ENCODE data around the gene SMYD3.
"Not testable (repeated sequence)": the region's sequence is repeated elsewhere in the genome, so short reads cannot be mapped to it uniquely, and the experiment has no call there.

The SMYD3 gene

DNA sequence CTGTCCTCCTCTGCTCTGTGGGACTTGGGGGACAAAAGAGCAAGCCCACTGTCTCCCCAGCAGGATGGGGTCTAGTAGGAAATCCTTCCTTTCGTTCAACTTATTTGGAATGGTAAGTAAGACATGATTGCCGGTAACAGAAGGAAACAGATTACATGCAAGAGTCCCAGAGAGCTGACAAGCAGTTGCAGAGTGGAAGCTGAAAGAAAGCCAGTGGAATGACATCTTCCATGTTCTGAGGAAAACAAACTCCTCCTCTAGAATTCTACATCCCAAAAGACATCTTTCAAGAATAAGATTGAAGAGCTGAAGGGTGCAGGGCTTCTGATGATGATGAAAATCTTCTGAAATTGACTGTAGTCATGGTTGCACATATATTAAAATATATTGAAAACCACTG, 732.9 kb downstream of the SMYD3 start:
- no peak for DNase-seq

DNA sequence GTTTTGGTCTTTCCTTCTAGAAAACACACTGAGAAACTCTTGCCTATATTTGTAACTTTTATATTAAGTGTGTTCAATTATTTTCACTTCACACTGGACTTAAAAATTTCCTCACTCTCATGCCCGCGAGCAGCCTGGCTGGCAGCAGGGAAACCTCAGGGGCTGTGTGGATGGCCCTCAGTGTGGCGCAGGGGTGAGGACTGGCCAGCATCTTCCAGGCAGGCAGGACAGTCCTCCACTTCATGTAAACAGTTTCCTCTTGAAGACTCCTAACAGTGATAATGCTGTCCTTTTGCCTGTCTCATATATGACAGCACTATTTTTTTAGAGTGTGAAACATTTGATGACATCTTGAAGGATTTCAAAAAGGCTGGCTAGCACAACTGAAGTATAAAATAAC, 733.7 kb downstream of the SMYD3 start:
- no peak for DNase-seq

DNA sequence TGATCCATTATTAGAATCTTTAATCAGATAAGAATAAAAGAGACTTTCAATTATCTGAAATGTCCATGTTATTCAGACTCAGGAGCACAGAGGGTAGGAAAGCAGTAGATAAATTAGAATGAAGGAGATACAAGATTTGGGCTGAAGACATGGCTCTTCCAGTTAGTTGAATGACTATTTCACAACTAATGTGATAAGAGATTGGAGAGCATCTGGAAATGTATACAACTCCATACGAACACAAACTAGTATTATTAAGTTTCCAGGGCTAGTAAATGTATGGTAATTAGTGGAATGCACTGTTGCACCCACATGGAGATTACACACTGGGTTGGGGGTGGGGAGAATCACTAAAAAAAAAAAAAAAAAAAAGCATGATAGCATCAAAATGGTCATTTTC, 734.3 kb downstream of the SMYD3 start:
- no peak for DNase-seq

DNA sequence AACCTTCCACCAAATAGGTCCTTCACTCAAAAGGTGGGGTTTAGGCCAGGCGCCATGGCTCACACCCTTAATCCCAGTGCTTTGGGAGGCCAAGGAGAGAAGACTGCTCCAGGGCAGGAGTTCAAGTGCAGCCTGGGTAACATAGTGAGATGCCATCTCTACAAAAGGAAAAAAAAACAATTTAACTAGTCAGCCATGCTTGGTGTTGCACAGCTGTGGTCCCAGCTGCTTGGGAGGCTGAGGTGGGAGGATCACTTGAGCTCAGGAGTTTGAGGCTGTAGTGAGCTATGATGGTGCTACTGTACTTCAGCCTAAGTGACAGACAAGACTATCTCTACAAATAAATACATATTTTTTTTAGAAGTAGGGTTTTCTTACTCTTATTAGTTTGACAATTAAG, 734.8 kb downstream of the SMYD3 start:
- DNase-seq: no peak

DNA sequence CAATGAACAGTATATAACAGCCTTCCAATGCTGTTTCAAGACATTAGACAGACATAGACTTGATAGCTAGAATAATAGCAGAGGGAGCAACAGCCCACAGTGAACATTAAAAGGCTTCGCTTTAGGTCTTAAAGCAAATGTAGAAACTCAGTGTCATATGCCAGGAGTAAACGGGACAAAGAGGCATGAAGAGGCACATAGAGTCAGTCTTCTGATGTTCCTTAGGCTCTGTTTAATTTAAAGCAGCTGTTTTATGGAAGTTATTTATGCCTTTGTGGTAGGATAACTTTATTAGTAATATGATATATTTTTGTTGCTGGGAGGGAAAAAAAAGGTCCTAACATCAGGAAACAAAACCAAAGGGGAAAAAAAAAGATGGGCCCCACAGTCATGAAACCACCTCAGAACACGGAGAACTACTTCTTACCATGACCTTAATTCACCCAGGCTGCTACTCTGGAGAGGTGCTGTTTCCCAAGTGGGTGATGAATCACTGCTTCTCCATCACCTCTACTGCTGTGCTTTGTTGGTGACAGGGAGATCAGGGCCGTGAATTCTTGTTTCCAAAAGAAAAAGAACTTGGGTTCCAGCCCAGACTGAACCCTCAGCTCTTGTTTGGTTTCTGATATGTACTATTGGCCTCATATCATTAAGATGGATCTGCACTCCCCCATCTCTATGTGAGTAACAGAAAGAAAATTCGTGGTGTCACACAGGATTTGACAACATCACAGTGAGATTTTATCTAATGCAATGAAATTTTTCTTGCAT, 735.4 kb downstream of the SMYD3 start:
- DNase-seq: peak; percentile 26

DNA sequence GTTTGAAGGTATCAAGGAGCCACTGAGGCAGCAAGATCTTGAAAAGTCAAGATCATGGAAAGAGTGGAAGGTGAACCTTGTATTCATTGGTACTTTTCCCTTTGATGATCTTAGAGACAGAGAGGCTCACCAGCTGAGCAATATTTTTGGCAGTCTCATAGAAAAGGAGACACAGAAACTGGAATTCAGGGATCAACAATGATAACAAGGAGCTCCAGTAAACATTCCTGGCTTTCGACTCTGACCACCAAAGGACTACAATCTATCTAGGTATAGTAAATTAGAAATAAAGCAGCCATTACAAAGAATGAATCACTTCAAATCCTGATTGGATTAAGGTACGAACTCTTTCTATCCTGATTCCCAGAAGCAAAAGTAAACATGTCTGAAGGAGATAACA, 736.9 kb downstream of the SMYD3 start:
- DNase-seq: no peak

DNA sequence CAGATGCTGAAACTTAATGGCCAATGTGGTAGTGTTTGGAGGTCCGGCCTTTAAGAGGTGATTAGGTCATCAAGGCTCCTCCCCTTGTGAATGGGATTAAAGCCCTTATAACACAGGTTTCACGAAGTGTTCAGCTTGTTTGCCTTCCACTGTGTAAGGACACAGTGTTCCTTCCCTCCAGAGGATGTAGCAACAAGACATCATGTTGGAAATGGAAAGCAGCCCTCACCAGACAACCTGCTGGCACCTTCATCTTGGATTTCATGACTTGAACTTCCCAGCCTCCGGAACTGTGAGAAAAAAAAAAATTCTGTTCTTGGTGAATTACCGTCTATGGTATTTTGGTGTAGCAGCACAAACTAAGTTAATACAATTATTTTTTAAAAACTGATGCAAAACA, 738.5 kb downstream of the SMYD3 start:
- no peak for DNase-seq

DNA sequence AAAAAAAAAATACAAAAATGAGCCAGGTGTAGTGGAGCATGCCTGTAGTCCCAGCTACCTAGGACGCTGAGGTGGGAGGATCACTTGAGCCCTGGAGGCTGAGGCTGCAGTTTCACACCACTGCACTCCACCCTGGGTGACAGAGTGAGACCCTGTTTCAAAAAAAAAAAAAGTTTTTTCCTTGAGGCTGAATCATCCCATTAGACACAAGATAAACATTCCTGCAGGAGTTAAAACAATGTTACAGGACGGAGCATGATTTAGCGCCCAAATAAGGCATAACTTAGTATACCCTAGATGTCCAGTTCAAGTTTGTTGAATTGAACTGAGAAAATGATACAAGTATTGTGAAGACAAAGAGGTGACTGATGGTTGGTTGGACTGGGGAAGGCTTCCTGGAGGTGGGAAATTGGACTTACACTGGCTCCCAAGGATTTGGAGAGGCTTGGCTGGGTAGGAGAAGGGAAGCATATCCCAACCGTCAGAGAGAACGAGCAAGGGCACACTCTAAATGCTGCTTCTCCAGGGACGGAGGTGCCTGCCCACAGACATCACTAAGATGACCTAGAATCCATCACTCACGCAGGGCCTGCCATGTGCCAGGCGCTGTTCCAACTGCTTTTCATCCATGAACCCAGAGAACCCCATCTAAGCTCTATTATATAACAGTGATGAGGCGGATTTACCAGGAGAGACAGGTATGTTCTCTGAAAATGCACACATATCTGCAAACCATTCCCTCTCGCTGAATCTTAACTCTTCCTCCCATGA, 741.7 kb downstream of the SMYD3 start:
- DNase-seq: no peak

DNA sequence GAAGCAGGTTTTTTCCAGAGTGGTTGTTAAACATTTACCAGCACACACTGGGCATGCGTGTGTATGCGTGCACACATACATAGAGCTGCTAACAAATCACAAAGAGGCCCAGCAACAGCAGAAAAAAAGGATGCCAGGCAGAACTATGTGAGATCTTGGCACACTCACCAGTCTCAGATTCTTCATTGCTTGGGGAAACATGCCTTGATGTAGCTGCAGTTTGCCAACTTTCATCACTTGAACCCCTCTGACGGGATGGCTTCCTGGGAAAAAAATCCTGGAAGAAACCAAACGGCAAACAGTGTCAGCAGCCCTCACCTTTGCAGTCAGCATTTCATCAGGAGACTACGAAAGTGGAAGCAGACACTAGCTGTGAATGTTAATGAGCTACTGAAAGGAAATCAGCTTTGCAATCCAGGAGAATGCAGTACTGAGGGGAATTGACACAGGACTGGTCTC, 743.2 kb downstream of the SMYD3 start:
- DNase-seq: no peak

DNA sequence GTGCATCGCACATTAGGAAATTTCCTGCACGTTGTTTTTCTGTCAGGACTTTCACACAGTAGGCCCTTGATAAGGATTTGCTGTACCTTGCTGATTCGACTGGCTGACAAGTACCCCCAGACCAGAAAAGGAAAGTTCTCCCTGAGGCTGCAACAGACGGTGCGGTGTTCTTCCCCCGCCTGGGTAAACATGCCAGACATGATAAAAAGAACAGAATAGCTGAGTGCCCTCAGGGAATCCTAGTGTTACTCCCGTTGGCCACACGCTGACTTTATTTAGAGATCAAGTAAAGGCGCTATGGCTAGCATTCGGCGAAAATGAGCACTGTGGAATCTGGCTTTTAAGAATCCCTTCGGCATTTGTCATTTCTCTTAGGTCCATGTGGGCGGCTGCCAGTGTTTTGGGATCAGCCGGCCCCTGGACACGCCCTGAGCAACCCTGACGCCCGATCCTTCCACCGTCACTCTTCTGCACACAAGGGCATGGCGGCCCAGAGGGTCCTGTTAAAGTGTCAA, 744.6 kb downstream of the SMYD3 start:
- no peak for DNase-seq

DNA sequence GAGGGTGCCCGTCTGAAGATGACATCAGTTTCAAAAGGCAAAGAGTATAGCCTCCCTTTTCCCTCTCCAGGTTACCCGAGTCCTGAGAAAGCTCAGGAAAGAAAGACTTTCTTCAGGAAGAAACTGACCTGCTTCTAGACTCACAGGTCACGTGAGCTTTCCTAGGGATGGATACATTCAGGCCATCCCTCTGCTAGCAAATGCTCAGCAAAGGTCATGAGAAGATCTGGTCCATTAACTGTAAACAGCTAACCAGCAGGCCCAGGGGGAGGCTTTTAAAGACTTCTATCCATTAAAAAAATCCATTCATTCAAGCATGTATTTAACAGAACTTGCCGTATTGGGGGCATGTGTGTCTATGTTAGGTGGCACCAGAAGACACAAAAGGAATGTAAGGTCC, 746.8 kb downstream of the SMYD3 start:
- no peak for DNase-seq

DNA sequence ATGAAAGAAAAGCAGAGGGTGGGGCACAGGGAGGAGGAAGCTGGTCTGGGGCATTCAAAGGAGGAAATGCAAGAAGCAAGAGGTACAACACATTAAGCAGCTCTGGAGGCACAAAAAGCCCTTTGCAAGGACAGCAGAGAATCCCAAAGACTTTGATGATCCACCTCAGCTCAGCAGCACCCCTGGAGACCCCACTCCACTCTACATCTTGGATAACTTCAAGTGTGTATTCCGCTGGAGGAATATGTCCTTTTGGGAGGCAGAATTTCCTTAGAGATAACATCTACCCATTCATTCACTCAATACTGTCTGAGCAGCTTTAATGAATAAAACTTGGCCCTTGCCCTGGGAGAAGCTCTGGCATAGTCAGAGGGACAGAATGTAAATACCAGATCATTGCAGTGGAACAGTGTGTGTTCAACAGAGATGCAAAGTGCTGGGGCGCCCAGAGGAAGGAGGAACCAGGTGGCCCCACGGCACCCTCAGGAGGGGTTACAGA, 752.6 kb downstream of the SMYD3 start:
- no peak for DNase-seq

DNA sequence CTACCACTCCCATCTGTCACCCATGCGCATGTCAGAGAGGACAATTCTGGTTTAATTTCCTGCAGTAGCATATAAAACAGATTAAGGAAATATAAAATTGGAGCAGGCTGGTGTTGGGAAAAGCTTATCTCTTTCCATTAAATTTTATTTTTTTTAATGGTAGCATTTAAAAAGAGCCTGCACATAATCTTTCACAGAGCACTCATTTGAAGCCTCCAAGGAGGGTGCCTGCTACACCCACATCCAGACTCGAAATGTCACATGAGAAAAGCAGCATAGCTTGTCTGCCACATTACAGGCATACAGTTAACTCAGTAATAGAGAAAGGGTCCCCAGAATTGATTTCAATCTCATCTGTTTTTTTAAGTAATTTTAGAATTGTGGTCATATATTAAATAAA, 753.3 kb downstream of the SMYD3 start:
- DNase-seq: no peak

DNA sequence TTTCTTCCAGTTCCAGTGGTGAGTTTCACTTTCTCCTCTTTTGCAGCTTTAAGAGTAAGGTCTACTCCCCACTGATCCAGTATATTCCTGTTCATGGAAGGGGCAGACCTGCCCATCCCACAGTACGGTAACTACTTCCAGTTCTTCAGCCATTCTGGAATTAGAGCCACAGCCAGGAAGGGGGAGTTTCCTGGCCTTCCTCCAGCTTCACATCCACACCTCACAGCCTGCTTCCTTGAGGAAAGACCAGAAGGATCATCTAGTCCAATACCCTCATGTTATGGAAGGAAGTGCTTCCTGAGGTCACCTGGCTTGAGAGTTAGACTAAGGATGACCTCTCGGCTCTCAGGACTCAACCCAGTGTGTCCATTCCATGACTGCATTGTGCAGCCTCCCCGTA, 754.5 kb downstream of the SMYD3 start:
- no peak for DNase-seq

DNA sequence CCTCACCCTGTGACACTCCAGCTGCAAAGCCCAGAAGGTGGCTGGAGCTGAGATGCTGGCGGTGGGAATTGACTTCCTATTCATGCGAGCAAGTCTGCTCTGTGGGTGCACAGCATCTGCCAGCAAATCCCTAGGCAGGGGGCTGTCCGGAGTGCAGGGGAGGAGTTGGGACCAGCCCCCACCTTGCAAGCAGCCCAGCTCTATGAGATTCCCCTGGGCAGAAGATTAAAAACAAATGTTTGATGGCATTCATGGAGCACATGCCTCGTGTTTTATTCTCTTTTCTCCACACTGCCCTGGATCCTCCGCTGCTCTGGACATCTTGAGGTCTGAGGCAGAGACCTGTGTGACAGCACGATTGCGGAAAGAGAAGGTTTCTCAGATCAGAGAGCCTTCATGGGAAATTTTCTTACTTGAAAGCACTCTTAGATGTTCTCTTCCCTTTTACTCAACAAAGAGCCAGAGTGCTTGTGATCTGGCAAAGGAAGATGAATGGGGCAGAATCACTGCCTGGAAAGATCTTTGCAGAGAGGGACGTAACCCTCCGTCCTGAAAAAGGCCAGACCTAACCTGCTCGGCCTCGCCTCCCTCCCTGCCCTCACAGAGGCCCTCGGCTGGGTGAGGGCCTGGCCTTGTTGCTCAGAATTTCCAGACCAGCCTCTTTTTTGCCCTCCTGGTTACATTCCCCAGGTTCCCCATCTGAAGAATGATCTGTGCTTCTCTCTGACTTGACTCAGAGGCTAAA, 755.2 kb downstream of the SMYD3 start:
- no peak for DNase-seq

DNA sequence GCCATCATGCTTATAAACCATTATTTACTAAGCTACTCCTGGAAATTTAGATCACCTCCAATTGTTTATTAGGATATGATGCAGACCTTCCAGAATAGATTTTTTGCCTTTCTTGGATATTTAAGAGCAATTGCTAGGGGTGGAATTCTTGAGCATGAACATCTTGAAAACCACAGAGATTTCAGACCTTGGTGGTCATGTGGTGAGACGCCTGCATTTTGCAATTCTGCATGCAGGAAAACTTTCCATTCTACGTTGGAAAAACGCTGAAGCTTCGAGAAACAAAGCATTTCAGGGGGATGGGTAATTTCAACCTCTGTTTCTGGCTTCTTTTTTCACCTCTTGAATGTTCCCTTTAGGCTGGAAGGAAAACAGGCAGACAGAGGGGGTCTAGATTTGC, 756.0 kb downstream of the SMYD3 start:
- no peak for DNase-seq

DNA sequence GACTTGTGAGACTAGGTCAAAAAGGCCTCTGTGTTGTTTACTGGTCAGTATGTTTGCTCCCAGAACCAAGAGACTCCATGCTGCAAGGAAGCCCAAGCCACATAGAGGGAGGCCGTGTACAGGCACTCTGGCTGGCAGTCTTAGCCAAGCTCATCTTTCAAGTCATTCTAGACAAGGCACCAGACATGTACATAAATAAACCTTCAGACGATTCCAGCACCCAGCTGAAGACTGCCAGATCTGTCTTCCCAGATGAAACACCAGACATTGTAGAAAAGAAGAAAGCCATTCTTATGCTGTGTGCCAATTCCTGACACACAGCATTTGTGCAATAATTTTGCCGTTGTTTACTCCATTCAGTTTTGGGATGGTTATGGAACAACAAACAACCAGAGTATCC, 756.8 kb downstream of the SMYD3 start:
- no peak for DNase-seq

DNA sequence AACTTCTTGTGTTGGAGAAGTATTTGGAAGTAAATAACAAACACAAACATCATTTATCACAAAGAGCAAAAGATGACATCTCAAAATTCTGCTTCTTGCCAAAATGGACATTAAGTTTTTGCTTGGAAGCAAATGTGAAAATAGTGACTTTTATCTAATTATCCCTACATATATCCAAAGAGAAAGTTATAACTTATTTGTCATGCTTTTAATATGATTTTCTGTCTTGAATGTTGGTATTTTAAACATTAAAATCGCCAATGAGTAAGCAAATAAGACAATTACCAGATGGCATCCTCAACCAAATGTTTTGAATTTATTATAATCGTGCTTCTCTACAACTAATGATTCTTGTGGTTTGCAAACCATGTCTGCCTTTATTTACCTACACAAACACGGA, 758.0 kb downstream of the SMYD3 start:
- DNase-seq: no peak

DNA sequence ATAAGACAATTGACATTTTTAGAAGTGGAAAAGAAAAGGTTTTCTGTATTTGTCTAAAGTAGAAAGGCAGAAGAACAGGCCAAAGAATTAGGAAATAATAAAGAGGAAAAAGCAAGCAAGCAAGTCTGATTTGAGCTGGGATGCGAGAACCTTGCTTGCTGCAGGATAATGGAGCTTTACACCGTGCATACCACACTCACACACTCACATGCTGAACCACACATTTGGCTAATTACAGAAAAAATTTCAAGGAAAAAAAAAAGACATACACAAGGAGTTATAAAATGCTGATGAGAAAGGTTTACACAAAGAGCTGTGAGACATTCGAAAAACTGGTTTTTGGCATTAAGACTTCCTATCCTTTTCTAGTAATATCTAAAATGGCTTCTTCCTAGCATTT, 758.4 kb downstream of the SMYD3 start:
- DNase-seq: no peak

DNA sequence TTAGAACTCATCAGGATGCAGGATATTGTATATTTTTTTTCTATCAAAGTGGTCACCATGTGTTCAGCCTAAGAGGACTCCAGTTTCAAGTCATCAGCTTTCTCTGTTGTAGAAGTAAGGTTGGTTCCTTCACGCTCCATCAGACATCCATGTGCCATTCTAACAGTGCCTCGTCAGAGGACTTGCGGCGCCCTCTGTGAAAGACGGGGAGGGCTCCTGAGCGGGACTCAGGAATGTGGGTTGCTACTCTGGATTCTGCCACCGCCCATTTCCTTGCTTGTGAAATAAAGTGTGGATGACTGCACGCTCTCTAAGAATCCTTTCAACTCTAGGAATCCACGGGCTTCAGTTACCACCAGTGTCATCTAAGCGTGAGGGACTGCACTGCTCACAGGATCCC, 758.8 kb downstream of the SMYD3 start:
- no peak for DNase-seq

DNA sequence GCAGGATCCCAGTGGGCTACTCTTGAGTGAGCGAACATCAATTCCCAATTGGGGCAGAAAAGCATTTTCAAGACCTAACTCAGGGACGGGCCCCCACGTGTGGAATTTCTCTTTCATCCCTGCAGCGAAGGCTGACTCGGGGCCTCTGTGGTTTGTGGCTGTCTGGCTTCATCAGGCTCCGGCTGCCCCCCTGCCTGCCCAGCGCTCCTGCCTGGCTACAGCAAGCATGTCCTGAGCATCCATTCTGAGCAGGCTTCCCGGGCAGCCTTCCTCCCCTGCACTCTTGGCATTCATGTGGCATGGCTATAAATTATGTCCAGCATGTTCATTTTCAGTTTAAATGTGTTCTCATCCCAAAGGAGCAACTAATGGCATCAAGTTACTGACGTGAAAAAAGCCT, 764.2 kb downstream of the SMYD3 start:
- DNase-seq: peak; percentile 37

DNA sequence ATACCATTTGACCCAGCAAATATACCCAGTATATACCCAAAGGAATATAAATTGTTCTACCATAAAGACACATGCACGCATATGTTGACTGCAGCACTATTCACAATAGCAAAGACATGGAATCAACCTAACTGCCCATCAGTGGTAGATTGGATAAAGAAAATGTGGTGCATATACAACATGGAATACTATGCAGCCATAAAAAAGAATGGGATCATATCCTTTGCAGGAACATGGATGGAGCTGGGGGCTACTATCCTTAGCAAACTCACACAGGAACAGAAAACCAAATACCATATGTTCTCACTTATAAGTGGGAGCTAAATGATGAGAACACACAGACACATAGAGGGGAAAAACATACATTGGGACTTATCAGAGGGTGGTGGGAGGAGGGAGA, 766.7 kb downstream of the SMYD3 start:
- DNase-seq: not testable (repeated sequence)

DNA sequence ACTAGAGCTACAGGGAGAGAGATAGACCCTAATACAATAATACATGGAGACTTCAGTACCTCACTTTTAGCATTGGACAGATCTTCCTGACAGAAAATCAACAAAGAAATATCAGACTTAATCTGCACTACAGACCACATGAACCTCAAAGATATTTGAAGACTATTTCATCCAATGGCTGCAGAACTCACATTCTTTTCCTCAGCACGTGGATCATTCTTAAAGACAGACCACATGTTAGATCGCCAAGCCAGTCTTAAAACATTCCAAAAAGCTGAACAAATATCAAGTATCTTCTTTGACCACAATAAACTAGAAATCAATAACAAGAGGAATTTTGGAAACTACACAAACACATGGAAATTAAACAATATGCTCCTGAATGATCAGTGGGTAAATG, 776.3 kb downstream of the SMYD3 start:
- DNase-seq: no peak
